GM23248 (cell line): ENCODE data around the gene RPS4Y1. TPM values are rescaled to one million over a fixed set of nuclear protein-coding genes. Genes with fewer than 3 reads are reported as not detected.
A peak's percentile ranks its signal among the peaks of the same experiment; 100 is the strongest.

Experiments used
- DNase-seq: peaks from one replicate; pipeline ENCODE4 v3.0.0-alpha.2; 2015
- H2AFZ ChIP-seq: fragments of 200-600 bp; sonication (generic); 2 replicates; pipeline ENCODE4 v1.6.1; 2016; ENCODE audit warnings: antibody characterized with exemption
- H3F3A ChIP-seq: fragments of 200-600 bp; sonication (generic); 2 replicates; pipeline ENCODE4 v1.6.1; 2016; ENCODE audit warnings: mild to moderate bottlenecking, antibody characterized with exemption, mixed run types; ENCODE audit not compliant: insufficient read depth
- H3K27ac ChIP-seq: fragments of 200-600 bp; sonication (generic); 2 replicates; pipeline ENCODE4 v1.5.1; 2016; ENCODE audit warnings: mild to moderate bottlenecking
- H3K27me3 ChIP-seq: fragments of 200-600 bp; sonication (generic); replicated peaks from 2 replicates; pipeline ENCODE4 v1.6.1; 2016; ENCODE audit warnings: mild to moderate bottlenecking; ENCODE audit not compliant: insufficient read depth
- H3K36me3 ChIP-seq: fragments of 200-600 bp; sonication (generic); 2 replicates; pipeline ENCODE4 v1.6.1; 2016; ENCODE audit warnings: low read depth, mild to moderate bottlenecking
- H3K4me1 ChIP-seq: fragments of 200-600 bp; sonication (generic); 2 replicates; pipeline ENCODE4 v1.6.1; 2016; ENCODE audit warnings: mild to moderate bottlenecking; ENCODE audit not compliant: insufficient read depth
- H3K4me2 ChIP-seq: fragments of 200-600 bp; sonication (generic); one replicate; pipeline ENCODE4 v1.6.1; 2016; ENCODE audit warnings: mild to moderate bottlenecking; ENCODE audit not compliant: unreplicated experiment
- H3K4me3 ChIP-seq: fragments of 200-600 bp; sonication (generic); 2 replicates; pipeline ENCODE4 v1.5.1; 2016; ENCODE audit warnings: mild to moderate bottlenecking
- H3K79me2 ChIP-seq: fragments of 200-600 bp; sonication (generic); 2 replicates; pipeline ENCODE4 v1.6.1; 2016; ENCODE audit warnings: mild to moderate bottlenecking; ENCODE audit not compliant: insufficient read depth
- H3K9ac ChIP-seq: fragments of 200-600 bp; sonication (generic); 2 replicates; pipeline ENCODE4 v1.6.1; 2016; ENCODE audit warnings: mild to moderate bottlenecking
- H3K9me2 ChIP-seq: fragments of 200-600 bp; sonication (generic); 2 replicates; pipeline ENCODE4 v1.6.1; 2016; ENCODE audit warnings: mixed run types, mild to moderate bottlenecking, moderate library complexity; ENCODE audit not compliant: insufficient read depth
- H3K9me3 ChIP-seq: fragments of 200-600 bp; sonication (generic); one replicate; pipeline ENCODE4 v1.6.1; 2017; ENCODE audit warnings: low read depth
- H4K20me1 ChIP-seq: fragments of 200-600 bp; sonication (generic); 2 replicates; pipeline ENCODE4 v1.6.0; 2016; ENCODE audit not compliant: insufficient read depth
- EZH2 ChIP-seq: fragments of 200-600 bp; sonication (generic); IDR thresholded peaks from 2 replicates; pipeline ENCODE4 v1.6.1; 2018; ENCODE audit warnings: antibody characterized with exemption, mild to moderate bottlenecking; ENCODE audit not compliant: insufficient read depth, poor library complexity, severe bottlenecking
- EZH2phosphoT487 ChIP-seq: fragments of 200-600 bp; sonication (generic); IDR thresholded peaks from 2 replicates; pipeline ENCODE4 v1.6.1; 2018; ENCODE audit warnings: antibody characterized with exemption, moderate library complexity, mild to moderate bottlenecking, low read depth; ENCODE audit not compliant: insufficient read depth
- WGBS, 2 experiments: methylation state at CpG; one replicate each; pipeline ENCODE4 v1.1.6; 2015 to 2017; ENCODE audit warnings: low lambda C conversion rate in 2 of 2, low coverage in 1 of 2; ENCODE audit errors: missing lambda C conversion rate in 2 of 2; 5-methylcytosine and 5-hydroxymethylcytosine counted together
- in situ Hi-C: fragments of 300-500 bp; cut with MboI; formaldehyde crosslinking; loops from 2 replicates; pipeline ENCODE4 v1.15.0; 2020
- polyA plus RNA-seq: library from polyadenylated mRNA; unstranded; fragments of >200 nt; fragmentation: Nextera tagmentation; extraction: Ambion mirVana; gene quantifications from 2 replicates; pipeline ENCODE4 v1.2.1, GENCODE V29; 2016
- small RNA-seq: library from RNA; depleted of rRNA; stranded (forward); fragments of <200 nt; gene quantifications from one replicate; pipeline ENCODE3, GENCODE V24; 2014; ENCODE audit warnings: low read depth, low replicate concordance
- total RNA-seq: library from RNA; depleted of rRNA; stranded (reverse); fragments of >200 nt; shearing (Covaris generic); gene quantifications from 2 replicates; pipeline ENCODE4 v1.2.3, GENCODE V29; 2014; rRNA removed

RPS4Y1 gene
- total and polyA plus RNA-seq, 2 experiments from 2014 or later = 204 to 237 TPM

- no peak for DNase-seq
- Histone ChIP-seq H3K4me1 (no peaks in the 10 kb centered on the region), H2AFZ (no peak overlapping the region), H3K27me3 (no peaks in the 10 kb centered on the region), H3K9me2 (no peaks in the 10 kb centered on the region), H3K27ac (no peak overlapping the region), H3K9ac (no peak overlapping the region), H3K9me3 (no peaks in the 10 kb centered on the region), H3K4me3 (no peak overlapping the region), H3K4me2 (no peak overlapping the region), H3K79me2 (no peaks in the 10 kb centered on the region), H3K36me3 (no peaks in the 10 kb centered on the region), H3F3A (no peaks in the 10 kb centered on the region), H4K20me1 (no peaks in the 10 kb centered on the region)
- 90 to 100% methylated on average over 1 to 2 of the region's 2 CpGs for WGBS, 2 experiments
- TF ChIP-seq EZH2 = no peak
- in situ Hi-C loops = no loop called here
Measured at GRCh38 chrY:2896050-2896449, 54.6 kb downstream of the RPS4Y1 start.

- H3K36me3 ChIP-seq = no peaks in the 10 kb centered on the region
- no peaks in the 10 kb centered on the region for H3K9me3 ChIP-seq
- no peaks in the 10 kb centered on the region for H3K27me3 ChIP-seq
- H4K20me1 ChIP-seq = no peaks in the 10 kb centered on the region
- no peaks in the 10 kb centered on the region for H3F3A ChIP-seq
- H3K4me1 ChIP-seq = 0 out of 2 replicates have a peak, but pooled peaks cover 8% of the 10 kb centered on the region
- DNase-seq = peak; percentile 66
- no peaks in the 10 kb centered on the region for H3K79me2 ChIP-seq
- H3K27ac ChIP-seq = peak overlapping the region; percentile 49
- no peaks in the 10 kb centered on the region for H3K9me2 ChIP-seq
- peak overlapping the region; percentile 53 for H3K4me2 ChIP-seq
- no peak overlapping the region for H3K9ac ChIP-seq
- peak overlapping the region; percentile 40; the same call in 1 of the 2 replicates for H3K4me3 ChIP-seq
- H2AFZ ChIP-seq = no peak overlapping the region; the same call in 1 of the 2 replicates
- 0% methylated on average over 1 of the region's 1 CpG for WGBS, 2 experiments
- TF ChIP-seq EZH2phosphoT487 (no peak), EZH2 (no peak)
- in situ Hi-C loops = no loop called here
Measured at GRCh38 chrY:2907356-2907755, 66.0 kb downstream of the RPS4Y1 start.

DNA sequence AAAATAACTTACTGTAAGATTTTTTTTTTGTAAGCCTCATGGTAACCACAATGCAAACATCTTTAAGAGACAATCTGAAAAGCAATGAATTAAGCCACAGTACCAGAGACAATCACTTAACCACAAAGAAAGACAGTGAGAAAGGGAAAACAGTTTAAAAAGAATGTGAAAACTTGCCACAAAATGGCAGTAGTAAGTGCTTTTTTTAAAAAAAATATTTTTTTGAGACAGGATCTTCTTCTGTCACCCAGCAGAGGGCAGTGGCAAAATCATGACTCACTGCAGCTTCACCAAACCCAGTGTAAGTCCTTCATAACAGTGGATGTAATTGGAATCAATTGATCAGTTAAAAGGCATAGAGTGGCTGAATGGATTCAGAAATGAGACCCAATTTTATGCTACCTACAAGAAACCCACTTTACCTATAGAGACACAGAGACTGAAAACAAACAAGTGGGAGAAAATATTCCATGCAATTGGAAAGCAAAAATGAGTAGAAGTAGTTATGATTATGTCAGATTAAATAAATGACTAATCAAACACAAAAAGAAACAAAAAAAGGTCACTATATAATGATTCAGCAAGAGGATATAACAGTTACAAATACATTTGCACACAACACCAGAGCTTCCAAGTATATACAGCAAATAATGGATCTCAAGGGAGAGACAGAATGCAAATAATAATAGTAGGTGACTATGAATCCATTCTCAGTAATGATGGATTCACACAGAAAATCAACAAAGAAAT is 71.8 kb downstream of the RPS4Y1 start:
- DNase-seq = peak; percentile 68
- H3F3A ChIP-seq = 0 out of 2 replicates have a peak, but pooled peaks cover 6% of the 10 kb centered on the region
- no peaks in the 10 kb centered on the region for H3K36me3 ChIP-seq
- in situ Hi-C loops = no loop called here
- TF ChIP-seq EZH2phosphoT487 = no peak
- no peak for TF ChIP-seq EZH2
- H3K4me2 ChIP-seq = no peak overlapping the region
- no peak overlapping the region for H3K9ac ChIP-seq
- no peak overlapping the region for H3K4me3 ChIP-seq
- H3K9me3 ChIP-seq = no peaks in the 10 kb centered on the region
- H3K4me1 ChIP-seq = no peaks in the 10 kb centered on the region
- 0 out of 2 replicates have a peak overlapping the region, but pooled peaks have one; percentile 49 for H3K27ac ChIP-seq
- no peaks in the 10 kb centered on the region for H3K27me3 ChIP-seq
- H4K20me1 ChIP-seq = no peaks in the 10 kb centered on the region
- H3K79me2 ChIP-seq = no peaks in the 10 kb centered on the region
- peak overlapping the region; percentile 89 for H2AFZ ChIP-seq
- no peaks in the 10 kb centered on the region for H3K9me2 ChIP-seq

Small RNA genes lying within 50 kb of the gene (small RNA-seq; reads per million reads assigned to genes)
- gene TOMM22P2 = not detected

Other genes with a start within 250 kb of the RPS4Y1 start
- not detected in 2 replicates for gene SRY, start 53.9 kb upstream of the RPS4Y1 start, total RNA-seq
- 0.90 and 1.0 TPM in 2 replicates for gene SRY, start 53.9 kb upstream of the RPS4Y1 start, polyA plus RNA-seq
- 14.6 and 18.5 TPM in 2 replicates for gene ZFY, start 93.8 kb downstream of the RPS4Y1 start, total RNA-seq
- 9.6 and 10.0 TPM in 2 replicates for gene ZFY, start 93.8 kb downstream of the RPS4Y1 start, polyA plus RNA-seq